GM12874 (cell line): ENCODE measurements around the gene ANXA10.

Source experiments
- CTCF ChIP-seq: IDR thresholded peaks from 2 replicates; pipeline ENCODE4 v1.5.1; 2011; ENCODE audit warnings: low read depth, mild to moderate bottlenecking, control low read depth, low read length, moderate library complexity; ENCODE audit not compliant: insufficient read depth

ANXA10 gene

GRCh38 chr4:168164045-168164444 lies 71.7 kb downstream of the ANXA10 start:
- TF ChIP-seq CTCF, result no peak

- TF ChIP-seq CTCF, result no peak
Measured at GRCh38 chr4:168164915-168165548, 72.7 kb downstream of the ANXA10 start.

- no peak for TF ChIP-seq CTCF
Measured at GRCh38 chr4:168167714-168168284, 75.5 kb downstream of the ANXA10 start.

GRCh38 chr4:168174308-168174707 lies 82.0 kb downstream of the ANXA10 start:
- no peak for TF ChIP-seq CTCF

GRCh38 chr4:168177546-168178149 lies 85.3 kb downstream of the ANXA10 start:
- no peak for TF ChIP-seq CTCF

GRCh38 chr4:168183717-168184571 lies 91.6 kb downstream of the ANXA10 start:
- peak; percentile 36; the same call in 1 of the 2 replicates for TF ChIP-seq CTCF

GRCh38 chr4:168188754-168189153 lies 96.4 kb downstream of the ANXA10 start:
- TF ChIP-seq CTCF, result no peak
